ENCODE data around the gene LUZP2. TPM values are rescaled to one million over a fixed set of nuclear protein-coding genes. Genes with fewer than 3 reads are reported as not detected.

Gene LUZP2
- total and polyA plus RNA-seq, 4 donors: 0.04 to 8.8 (median 0.09) TPM; not detected in 1

- 81 to 100% methylated on average over 1 of the region's 1 CpG for WGBS, 2 donors
- H3K27ac ChIP-seq (ENCODE audit: low read depth in 1 of 2, low read length in 1 of 2): no peak overlapping the region
- H3K4me1 ChIP-seq (ENCODE audit: control insufficient read depth in 5 of 5, insufficient read depth in 5 of 5, low read length in 5 of 5): no peaks in the 10 kb centered on the region
- no peaks in the 10 kb centered on the region for H3K9me3 ChIP-seq (ENCODE audit: control insufficient read depth in 4 of 4, insufficient read depth in 3 of 4, low read length in 3 of 4)
- ATAC-seq (ENCODE audit: insufficient read depth, low FRiP score) (no peak), DNase-seq (no peak)
- no peaks in the 10 kb centered on the region for H3K27me3 ChIP-seq (ENCODE audit: control insufficient read depth in 3 of 3, insufficient read depth in 3 of 3, low read length in 2 of 3)
- TF ChIP-seq CTCF (IDR thresholded peaks at IDR 0.05; ENCODE audit: control extremely low read depth, extremely low read depth): no peak
- H3K9ac ChIP-seq (ENCODE audit: insufficient read depth in 1 of 2, low read length in 2 of 2): no peak overlapping the region
- no peak overlapping the region for H3K4me3 ChIP-seq
- H3K36me3 ChIP-seq (ENCODE audit: control insufficient read depth in 4 of 4, insufficient read depth in 4 of 4, low read length in 4 of 4): no peaks in the 10 kb centered on the region
Observed at GRCh38 chr11:24585192-24585591, 88.3 kb downstream of the LUZP2 start.

- ATAC-seq (ENCODE audit: insufficient read depth, low FRiP score) (no peak), DNase-seq (no peak)
- Histone ChIP-seq H3K4me1 (ENCODE audit: control insufficient read depth in 5 of 5, insufficient read depth in 5 of 5, low read length in 5 of 5) (no peaks in the 10 kb centered on the region), H3K36me3 (ENCODE audit: control insufficient read depth in 4 of 4, insufficient read depth in 4 of 4, low read length in 4 of 4) (no peaks in the 10 kb centered on the region), H3K27me3 (ENCODE audit: control insufficient read depth in 3 of 3, insufficient read depth in 3 of 3, low read length in 2 of 3) (no peaks in the 10 kb centered on the region), H3K4me3 (no peak overlapping the region), H3K9me3 (ENCODE audit: control insufficient read depth in 4 of 4, insufficient read depth in 3 of 4, low read length in 3 of 4) (no peaks in the 10 kb centered on the region), H3K9ac (ENCODE audit: insufficient read depth in 1 of 2, low read length in 2 of 2) (no peak overlapping the region), H3K27ac (ENCODE audit: low read depth in 1 of 2, low read length in 1 of 2) (no peak overlapping the region)
- TF ChIP-seq CTCF (IDR thresholded peaks at IDR 0.05; ENCODE audit: control extremely low read depth, extremely low read depth): no peak
Observed at GRCh38 chr11:24587635-24588034, 90.8 kb downstream of the LUZP2 start.

GRCh38 chr11:24588081-24588480 is 91.2 kb downstream of the LUZP2 start:
- Histone ChIP-seq H3K27me3 (ENCODE audit: control insufficient read depth in 3 of 3, insufficient read depth in 3 of 3, low read length in 2 of 3) (no peaks in the 10 kb centered on the region), H3K36me3 (ENCODE audit: control insufficient read depth in 4 of 4, insufficient read depth in 4 of 4, low read length in 4 of 4) (no peaks in the 10 kb centered on the region), H3K4me1 (ENCODE audit: control insufficient read depth in 5 of 5, insufficient read depth in 5 of 5, low read length in 5 of 5) (no peaks in the 10 kb centered on the region), H3K9me3 (ENCODE audit: control insufficient read depth in 4 of 4, insufficient read depth in 3 of 4, low read length in 3 of 4) (no peaks in the 10 kb centered on the region), H3K9ac (ENCODE audit: insufficient read depth in 1 of 2, low read length in 2 of 2) (no peak overlapping the region), H3K27ac (ENCODE audit: low read depth in 1 of 2, low read length in 1 of 2) (no peak overlapping the region), H3K4me3 (no peak overlapping the region)
- DNase-seq: no peak
- no peak for TF ChIP-seq CTCF (IDR thresholded peaks at IDR 0.05; ENCODE audit: control extremely low read depth, extremely low read depth)
- ATAC-seq (ENCODE audit: insufficient read depth, low FRiP score): no peak
- 88 to 90% methylated on average over 3 of the region's 3 CpGs for WGBS, 2 donors

- Histone ChIP-seq H3K36me3 (ENCODE audit: control insufficient read depth in 4 of 4, insufficient read depth in 4 of 4, low read length in 4 of 4) (no peaks in the 10 kb centered on the region), H3K9me3 (ENCODE audit: control insufficient read depth in 4 of 4, insufficient read depth in 3 of 4, low read length in 3 of 4) (no peaks in the 10 kb centered on the region), H3K4me3 (no peak overlapping the region), H3K27me3 (ENCODE audit: control insufficient read depth in 3 of 3, insufficient read depth in 3 of 3, low read length in 2 of 3) (no peaks in the 10 kb centered on the region), H3K27ac (ENCODE audit: low read depth in 1 of 2, low read length in 1 of 2) (no peak overlapping the region), H3K4me1 (ENCODE audit: control insufficient read depth in 5 of 5, insufficient read depth in 5 of 5, low read length in 5 of 5) (peaks cover 0 to 3% (median 0%) of the 10 kb centered on the region in 5 donors), H3K9ac (ENCODE audit: insufficient read depth in 1 of 2, low read length in 2 of 2) (no peak overlapping the region)
- no peak for DNase-seq
- no peak for TF ChIP-seq CTCF (IDR thresholded peaks at IDR 0.05; ENCODE audit: control extremely low read depth, extremely low read depth)
- ATAC-seq (ENCODE audit: insufficient read depth, low FRiP score): no peak
- WGBS, 2 donors: 26 to 33% methylated on average over 1 of the region's 1 CpG
Observed at GRCh38 chr11:24589064-24589463, 92.2 kb downstream of the LUZP2 start.
